ENCODE data around the gene PI4KA. TPM values are rescaled to one million over a fixed set of nuclear protein-coding genes. Genes with fewer than 3 reads are reported as not detected.
"Not testable (repeated sequence)": the region's sequence is repeated elsewhere in the genome, so short reads cannot be mapped to it uniquely, and the experiment has no call there.

PI4KA gene
- total RNA-seq, 1 experiment from 2014 or later, result 65.8 TPM

GRCh38 chr22:20738394-20739089, 120.1 kb downstream of the PI4KA start:
- H3K9me3 Mint-ChIP-seq, result peaks cover 6 to 7% of the 10 kb centered on the region in 2 experiments; a peak in 4 of 5 replicates
- Histone ChIP-seq H2BK12ac (ENCODE audit: insufficient read length, low read depth, low read length) (no peak overlapping the region), H3K18ac (ENCODE audit: insufficient read length, low read depth, low read length) (no peak overlapping the region), H3K4me1 (ENCODE audit: insufficient read depth, low read length) (no peaks in the 10 kb centered on the region), H4K91ac (ENCODE audit: insufficient read length, low read depth, low read length) (no peak overlapping the region), H2AK5ac (ENCODE audit: insufficient read length, low read length) (no peak overlapping the region), H3K23me2 (ENCODE audit: insufficient read length, low read depth, low read length, poor library complexity, severe bottlenecking) (no peaks in the 10 kb centered on the region), H3K79me1 (ENCODE audit: insufficient read depth, low read depth, low read length, poor library complexity, severe bottlenecking) (no peaks in the 10 kb centered on the region), H2BK5ac (ENCODE audit: insufficient read length, low read length) (no peak overlapping the region), H2AFZ (ENCODE audit: low read length) (no peak overlapping the region), H2BK15ac (ENCODE audit: low read depth, low read length) (no peak overlapping the region), H3K9ac (ENCODE audit: extremely low read depth, insufficient read length, low read length) (no peak overlapping the region), H3K23ac (ENCODE audit: insufficient read length, low read depth, low read length) (no peak overlapping the region), H3K14ac (ENCODE audit: insufficient read depth, low read length) (no peak overlapping the region), H2BK20ac (ENCODE audit: low read depth, low read length, poor library complexity, severe bottlenecking) (no peak overlapping the region), H4K8ac (replicated peaks; ENCODE audit: insufficient read length, low read depth, low read length) (no peak overlapping the region), H3K79me2 (ENCODE audit: insufficient read depth, low read length) (no peaks in the 10 kb centered on the region), H4K5ac (ENCODE audit: insufficient read length, low read depth, low read length) (no peak overlapping the region), H3K56ac (ENCODE audit: insufficient read length, low read depth, low read length) (no peak overlapping the region), H3K4me2 (ENCODE audit: insufficient read depth, insufficient read length, low read length) (no peak overlapping the region), H3K4ac (ENCODE audit: low read depth, low read length) (no peak overlapping the region), H3K27ac (ENCODE audit: insufficient read length, low read depth, low read length) (no peak overlapping the region), H3K27me3 (ENCODE audit: insufficient read depth, low read length) (no peaks in the 10 kb centered on the region), H4K20me1 (ENCODE audit: control insufficient read depth, insufficient read depth, insufficient read length) (no peaks in the 10 kb centered on the region), H3K9me3 (ENCODE audit: control insufficient read depth, low read depth, low read length) (no peaks in the 10 kb centered on the region), H2BK120ac (ENCODE audit: low read depth, low read length, poor library complexity, severe bottlenecking) (no peak overlapping the region), H3T11ph (ENCODE audit: low read length) (no peak overlapping the region)
- H3K27ac Mint-ChIP-seq, result peak overlapping the region in 2 of 3 experiments; percentile 8 to 35; a peak in 1 of 7 replicates
- H3K27me3 Mint-ChIP-seq (ENCODE audit: low read depth), result no peaks in the 10 kb centered on the region
- no peak for DNase-seq
- WGBS (ENCODE audit: extremely low coverage, insufficient read length, low lambda C conversion rate), result no CpG with 5 or more reads among the region's 12 CpGs
- no peak for TF ChIP-seq CTCF (conservative IDR thresholded peaks at IDR 0.05)
- no peaks in the 10 kb centered on the region for H3K4me1 Mint-ChIP-seq
- peaks cover 16 to 34% (median 18%) of the 10 kb centered on the region in 3 experiments for H3K36me3 Mint-ChIP-seq (ENCODE audit: insufficient read depth in 1 of 3, low read depth in 3 of 3)
- H3K4me3 Mint-ChIP-seq, result no peak overlapping the region; a peak in 1 of 5 replicates

GRCh38 chr22:20736891-20737290, 121.7 kb downstream of the PI4KA start:
- H3K4me1 Mint-ChIP-seq; H2BK120ac ChIP-seq (ENCODE audit: low read depth, low read length, poor library complexity, severe bottlenecking); H3K27me3 Mint-ChIP-seq (ENCODE audit: low read depth); H4K8ac ChIP-seq (replicated peaks; ENCODE audit: insufficient read length, low read depth, low read length); H3K27me3 ChIP-seq (ENCODE audit: insufficient read depth, low read length); H3K4me3 Mint-ChIP-seq; H3K9ac ChIP-seq (ENCODE audit: extremely low read depth, insufficient read length, low read length); H3K18ac ChIP-seq (ENCODE audit: insufficient read length, low read depth, low read length); H2AFZ ChIP-seq (ENCODE audit: low read length); H3K27ac ChIP-seq (ENCODE audit: insufficient read length, low read depth, low read length); H3K23me2 ChIP-seq (ENCODE audit: insufficient read length, low read depth, low read length, poor library complexity, severe bottlenecking); H2BK5ac ChIP-seq (ENCODE audit: insufficient read length, low read length); H3K9me3 Mint-ChIP-seq; DNase-seq; H2BK20ac ChIP-seq (ENCODE audit: low read depth, low read length, poor library complexity, severe bottlenecking); H2AK5ac ChIP-seq (ENCODE audit: insufficient read length, low read length); H3K4me1 ChIP-seq (ENCODE audit: insufficient read depth, low read length); H2BK12ac ChIP-seq (ENCODE audit: insufficient read length, low read depth, low read length); H3K9me3 ChIP-seq (ENCODE audit: control insufficient read depth, low read depth, low read length); H3K79me2 ChIP-seq (ENCODE audit: insufficient read depth, low read length); H3K4me2 ChIP-seq (ENCODE audit: insufficient read depth, insufficient read length, low read length); H3K23ac ChIP-seq (ENCODE audit: insufficient read length, low read depth, low read length); H4K91ac ChIP-seq (ENCODE audit: insufficient read length, low read depth, low read length); H3K56ac ChIP-seq (ENCODE audit: insufficient read length, low read depth, low read length); H2BK15ac ChIP-seq (ENCODE audit: low read depth, low read length); H4K20me1 ChIP-seq (ENCODE audit: control insufficient read depth, insufficient read depth, insufficient read length); H3T11ph ChIP-seq (ENCODE audit: low read length); H3K14ac ChIP-seq (ENCODE audit: insufficient read depth, low read length); H3K4ac ChIP-seq (ENCODE audit: low read depth, low read length); H3K79me1 ChIP-seq (ENCODE audit: insufficient read depth, low read depth, low read length, poor library complexity, severe bottlenecking); H4K5ac ChIP-seq (ENCODE audit: insufficient read length, low read depth, low read length): not testable (repeated sequence)
- Mint-ChIP-seq H3K27ac (peak overlapping the region in 1 of 3 experiments; percentile 89; a peak in 2 of 7 replicates), H3K36me3 (ENCODE audit: insufficient read depth in 1 of 3, low read depth in 3 of 3) (peaks cover 17 to 33% (median 18%) of the 10 kb centered on the region in 3 experiments)
- WGBS (ENCODE audit: extremely low coverage, insufficient read length, low lambda C conversion rate), result no CpG with 5 or more reads among the region's 3 CpGs
